AG10803 (cell line): ENCODE results near the gene SLC12A3.
A peak's percentile ranks its signal among the peaks of the same experiment; 100 is the strongest.

ENCODE experiments used
- DNase-seq: peaks from one replicate; pipeline ENCODE4 v3.0.0; 2010; ENCODE audit warnings: low read depth
- H3K4me3 ChIP-seq: 2 replicates; pipeline ENCODE4 v1.5.1; 2011; ENCODE audit warnings: mild to moderate bottlenecking, low read length, control low read depth
- CTCF ChIP-seq: conservative IDR thresholded peaks from 2 replicates; pipeline ENCODE4 v1.5.1; 2011; ENCODE audit warnings: mild to moderate bottlenecking, low read length, control low read depth, inconsistent platforms

Gene SLC12A3

DNA sequence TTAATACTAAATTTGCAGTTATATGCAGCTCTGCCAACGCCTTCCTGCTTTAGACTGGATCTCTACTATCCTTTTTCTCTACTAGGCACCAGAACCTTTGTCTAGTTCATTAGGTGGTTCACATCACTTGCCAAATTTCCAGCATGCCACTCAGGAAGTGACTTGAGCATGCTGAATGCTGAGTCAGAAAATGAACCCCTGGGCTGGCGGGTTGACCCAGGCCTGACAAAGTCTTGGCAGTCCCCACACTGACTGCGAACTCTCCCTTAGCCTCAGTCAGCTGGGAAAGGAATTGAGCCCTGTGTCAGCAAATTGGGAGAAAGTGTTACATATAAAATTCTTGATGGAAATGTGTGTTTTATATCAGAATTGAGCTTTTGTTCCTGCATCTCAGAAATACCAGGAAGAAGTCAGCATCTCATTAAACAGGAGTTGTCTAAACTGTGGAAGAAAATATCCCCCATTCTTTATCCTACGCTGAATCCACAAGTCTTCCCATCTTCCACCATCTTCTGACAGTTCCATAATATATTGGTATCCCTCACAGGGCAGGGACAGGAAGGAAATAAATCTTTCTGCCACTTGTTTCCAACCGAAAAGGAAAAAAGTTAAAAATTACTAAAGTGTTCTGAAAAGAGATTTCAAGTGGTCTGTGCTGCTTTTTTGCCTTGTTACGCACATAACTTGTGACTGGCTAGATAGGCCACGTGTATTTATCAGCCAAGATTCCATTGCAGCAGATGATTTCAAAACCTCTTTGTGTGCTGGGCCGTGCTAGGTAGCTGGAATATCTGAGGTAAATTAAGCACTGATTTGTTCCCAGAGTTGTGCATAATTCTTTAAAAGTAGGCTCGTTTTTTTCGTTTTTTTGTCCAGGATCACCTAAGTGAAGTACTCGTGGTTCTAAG lies 16.7 kb upstream of the SLC12A3 start:
- no peak overlapping the region for H3K4me3 ChIP-seq
- TF ChIP-seq CTCF, result no peak
- peak; percentile 75 for DNase-seq

GRCh38 chr16:56848955-56849689 lies 15.9 kb upstream of the SLC12A3 start:
- peak; percentile 73 for DNase-seq
- no peak for TF ChIP-seq CTCF
- no peak overlapping the region for H3K4me3 ChIP-seq

- TF ChIP-seq CTCF, result no peak
- no peak overlapping the region for H3K4me3 ChIP-seq
- peak; percentile 40 for DNase-seq
These were observed 15.0 kb upstream of the SLC12A3 start for GRCh38 chr16:56849690-56850680.

GRCh38 chr16:56851671-56852400 lies 13.2 kb upstream of the SLC12A3 start:
- peak; percentile 43 for DNase-seq
- TF ChIP-seq CTCF, result peak; percentile 70

DNA sequence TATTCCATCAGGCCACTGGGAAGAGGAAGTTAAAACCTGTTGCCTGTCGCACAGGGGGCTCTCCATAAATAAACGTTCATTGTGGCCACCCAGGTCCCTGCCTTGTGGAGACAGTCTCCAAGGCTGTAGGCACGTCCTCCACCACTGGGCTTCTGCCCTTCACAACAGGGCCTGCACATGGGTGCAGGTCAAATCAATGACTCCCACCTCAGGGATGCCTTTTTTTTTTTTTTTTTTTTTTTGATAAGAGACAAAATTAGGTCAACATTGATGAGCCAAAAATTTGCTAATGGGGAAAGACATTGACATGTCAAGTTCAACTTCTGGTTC lies 12.6 kb upstream of the SLC12A3 start:
- DNase-seq, result no peak
- no peak overlapping the region for H3K4me3 ChIP-seq
- TF ChIP-seq CTCF, result no peak

More at GRCh38 chr16:56851671-56852400, 13.2 kb upstream of the SLC12A3 start:
- H3K4me3 ChIP-seq, result no peak overlapping the region

GRCh38 chr16:56852968-56853367 lies 12.0 kb upstream of the SLC12A3 start:
- TF ChIP-seq CTCF, result no peak
- H3K4me3 ChIP-seq, result no peak overlapping the region

More at GRCh38 chr16:56852968-56853367, 12.0 kb upstream of the SLC12A3 start:
- no peak for DNase-seq
